ENCODE data around the gene GPC3. TPM values are rescaled to one million over a fixed set of nuclear protein-coding genes. Genes with fewer than 3 reads are reported as not detected.
A peak's percentile ranks its signal among the peaks of the same experiment; 100 is the strongest.

Gene GPC3
- total RNA-seq, 1 donor from 2014 or later = 628 TPM

DNA sequence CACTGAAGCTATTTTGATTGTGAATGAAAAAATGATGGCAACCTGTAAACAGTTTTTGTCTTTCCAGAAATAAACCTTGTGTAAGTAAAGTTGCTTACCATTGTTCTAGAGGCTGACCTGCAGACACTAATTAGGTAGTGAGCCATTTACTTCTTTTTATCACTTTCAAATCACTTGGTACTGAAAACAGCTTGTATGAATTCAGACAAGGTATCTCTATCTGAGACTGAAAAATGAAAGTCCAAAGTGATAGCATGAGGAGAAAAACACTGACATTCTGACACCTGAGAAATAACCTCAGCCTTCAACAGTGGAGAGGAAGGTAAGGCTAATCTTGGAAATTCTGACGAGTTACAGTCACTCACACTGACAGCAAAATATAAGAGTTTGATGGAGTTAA, 238.8 kb downstream of the GPC3 start:
- H3K27me3 Mint-ChIP-seq = no peaks in the 10 kb centered on the region
- no peak overlapping the region for H3K4me3 Mint-ChIP-seq
- no peaks in the 10 kb centered on the region for H3K9me3 Mint-ChIP-seq
- H3K4me1 Mint-ChIP-seq (ENCODE audit: unreplicated experiment) = peaks cover 21% of the 10 kb centered on the region
- DNase-seq (ENCODE audit: extremely low spot score, unreplicated experiment) = no peak
- no peak overlapping the region for H3K27ac Mint-ChIP-seq
- no peaks in the 10 kb centered on the region for H3K36me3 Mint-ChIP-seq
- TF ChIP-seq, protein P1, sequence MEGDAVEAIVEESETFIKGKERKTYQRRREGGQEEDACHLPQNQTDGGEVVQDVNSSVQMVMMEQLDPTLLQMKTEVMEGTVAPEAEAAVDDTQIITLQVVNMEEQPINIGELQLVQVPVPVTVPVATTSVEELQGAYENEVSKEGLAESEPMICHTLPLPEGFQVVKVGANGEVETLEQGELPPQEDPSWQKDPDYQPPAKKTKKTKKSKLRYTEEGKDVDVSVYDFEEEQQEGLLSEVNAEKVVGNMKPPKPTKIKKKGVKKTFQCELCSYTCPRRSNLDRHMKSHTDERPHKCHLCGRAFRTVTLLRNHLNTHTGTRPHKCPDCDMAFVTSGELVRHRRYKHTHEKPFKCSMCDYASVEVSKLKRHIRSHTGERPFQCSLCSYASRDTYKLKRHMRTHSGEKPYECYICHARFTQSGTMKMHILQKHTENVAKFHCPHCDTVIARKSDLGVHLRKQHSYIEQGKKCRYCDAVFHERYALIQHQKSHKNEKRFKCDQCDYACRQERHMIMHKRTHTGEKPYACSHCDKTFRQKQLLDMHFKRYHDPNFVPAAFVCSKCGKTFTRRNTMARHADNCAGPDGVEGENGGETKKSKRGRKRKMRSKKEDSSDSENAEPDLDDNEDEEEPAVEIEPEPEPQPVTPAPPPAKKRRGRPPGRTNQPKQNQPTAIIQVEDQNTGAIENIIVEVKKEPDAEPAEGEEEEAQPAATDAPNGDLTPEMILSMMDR (conservative IDR thresholded peaks at IDR 0.05) = no peak

DNA sequence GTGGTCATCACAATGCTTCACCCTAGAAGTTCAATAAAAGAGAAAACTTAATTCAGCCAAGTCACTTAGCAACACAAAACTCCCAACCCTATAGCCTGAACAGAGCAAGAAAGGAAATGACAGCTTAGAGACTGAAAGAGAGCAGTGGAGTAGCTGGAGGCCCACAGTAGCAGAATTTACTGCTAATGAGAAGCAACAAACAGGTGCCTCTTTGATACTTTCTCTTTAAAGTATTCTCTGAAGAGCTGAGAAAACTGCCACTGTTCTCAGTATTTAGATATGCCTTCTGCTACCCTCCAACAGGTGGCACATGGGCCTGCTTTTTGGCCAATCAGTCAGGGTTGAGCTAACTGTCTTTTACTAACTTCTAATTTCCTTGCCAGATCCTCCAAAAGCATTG, 240.0 kb downstream of the GPC3 start:
- no peaks in the 10 kb centered on the region for H3K36me3 Mint-ChIP-seq
- DNase-seq (ENCODE audit: extremely low spot score, unreplicated experiment) = no peak
- no peaks in the 10 kb centered on the region for H3K27me3 Mint-ChIP-seq
- H3K4me3 Mint-ChIP-seq = no peak overlapping the region
- peaks cover 19% of the 10 kb centered on the region for H3K4me1 Mint-ChIP-seq (ENCODE audit: unreplicated experiment)
- H3K9me3 Mint-ChIP-seq = no peaks in the 10 kb centered on the region
- TF ChIP-seq, protein P1 (conservative IDR thresholded peaks at IDR 0.05) = no peak
- no peak overlapping the region for H3K27ac Mint-ChIP-seq

DNA sequence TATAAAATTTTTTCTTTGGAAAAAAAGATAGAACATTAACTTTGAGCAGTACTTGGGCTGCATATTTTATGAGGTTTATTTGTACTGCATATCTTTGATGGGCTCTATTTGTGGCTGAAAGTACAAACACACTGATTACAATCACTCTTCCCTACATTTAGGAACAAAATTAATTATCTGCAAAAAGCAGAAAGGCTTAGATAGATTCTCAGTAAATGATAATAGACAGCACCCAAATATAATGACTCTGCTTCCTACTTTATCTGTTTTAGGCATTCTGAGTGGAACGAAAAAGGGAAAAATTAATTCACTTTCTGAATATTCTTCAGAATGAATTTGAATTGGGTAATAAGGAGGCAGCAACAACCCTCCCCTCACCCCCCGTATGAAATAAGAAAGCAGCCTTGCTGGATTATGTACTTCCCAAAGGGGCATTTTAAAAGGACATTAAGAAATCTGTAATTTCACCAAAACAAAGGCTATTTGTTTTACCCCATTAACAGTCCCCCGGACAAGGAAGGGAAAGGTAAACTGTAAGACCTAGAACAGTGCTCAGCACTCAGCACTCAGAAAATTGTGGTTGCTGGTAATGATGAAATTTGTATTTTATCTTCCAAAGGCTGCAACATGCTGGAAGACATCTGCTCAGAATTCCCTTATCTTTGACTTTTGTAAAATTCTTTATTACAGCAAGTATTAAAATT, 242.6 kb downstream of the GPC3 start:
- H3K4me3 Mint-ChIP-seq = no peak overlapping the region
- H3K27me3 Mint-ChIP-seq = no peaks in the 10 kb centered on the region
- no peaks in the 10 kb centered on the region for H3K36me3 Mint-ChIP-seq
- TF ChIP-seq, protein P1 (conservative IDR thresholded peaks at IDR 0.05) = no peak
- DNase-seq (ENCODE audit: extremely low spot score, unreplicated experiment) = no peak
- peaks cover 15% of the 10 kb centered on the region for H3K4me1 Mint-ChIP-seq (ENCODE audit: unreplicated experiment)
- no peaks in the 10 kb centered on the region for H3K9me3 Mint-ChIP-seq
- no peak overlapping the region for H3K27ac Mint-ChIP-seq

DNA sequence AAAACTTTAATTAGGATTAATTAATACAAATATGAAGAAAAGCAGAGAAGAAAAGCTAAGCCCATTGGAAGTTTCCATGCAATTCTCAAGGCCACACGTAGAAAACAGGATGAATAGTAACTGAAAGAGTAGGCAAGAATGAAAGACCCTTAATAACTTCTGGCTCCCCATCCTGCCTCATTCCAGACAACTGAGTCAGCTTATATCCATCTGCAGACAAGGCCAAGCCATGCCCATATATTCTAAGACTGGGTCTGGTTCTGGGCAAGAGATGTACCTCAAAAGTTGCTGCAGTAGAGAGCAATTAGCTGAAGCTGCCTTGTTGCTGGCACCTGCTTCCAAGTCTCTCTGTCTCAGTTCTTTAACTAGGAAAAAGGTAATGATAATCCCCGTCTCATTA, 244.1 kb downstream of the GPC3 start:
- Mint-ChIP-seq H3K4me3 (no peak overlapping the region), H3K4me1 (ENCODE audit: unreplicated experiment) (peaks cover 15% of the 10 kb centered on the region), H3K36me3 (peaks cover 6% of the 10 kb centered on the region), H3K27me3 (no peaks in the 10 kb centered on the region), H3K9me3 (no peaks in the 10 kb centered on the region), H3K27ac (no peak overlapping the region)
- DNase-seq (ENCODE audit: extremely low spot score, unreplicated experiment) = no peak
- TF ChIP-seq, protein P1 (conservative IDR thresholded peaks at IDR 0.05) = no peak

DNA sequence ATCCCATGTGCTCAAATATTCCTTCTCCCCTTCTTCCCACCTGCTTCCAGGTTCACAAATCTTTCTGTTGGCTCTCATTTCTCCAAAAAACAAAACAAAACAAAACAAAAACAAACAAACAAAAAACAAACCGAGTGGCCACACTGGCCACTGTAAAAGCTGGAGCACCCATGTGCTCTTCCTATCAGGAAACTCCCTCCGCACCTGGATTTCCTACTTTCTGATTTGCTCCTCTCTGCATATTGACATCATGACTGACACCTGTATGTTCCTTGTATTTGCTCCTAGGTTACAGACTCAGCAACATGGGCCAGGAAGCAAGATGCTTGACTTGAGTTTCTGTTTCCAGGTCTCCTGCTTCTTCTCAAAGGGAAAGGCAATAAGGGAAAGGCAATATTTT, 258.8 kb downstream of the GPC3 start:
- Mint-ChIP-seq H3K4me1 (ENCODE audit: unreplicated experiment) (peaks cover 28% of the 10 kb centered on the region), H3K4me3 (peak overlapping the region; percentile 35), H3K27me3 (no peaks in the 10 kb centered on the region), H3K27ac (peak overlapping the region; percentile 76), H3K36me3 (peaks cover 12% of the 10 kb centered on the region), H3K9me3 (no peaks in the 10 kb centered on the region)
- TF ChIP-seq, protein P1 (conservative IDR thresholded peaks at IDR 0.05) = no peak
- DNase-seq (ENCODE audit: extremely low spot score, unreplicated experiment) = no peak

Data from type B pancreatic cell (in vitro differentiated cells).